Activated CD8-positive, alpha-beta memory T cell treated with anti-CD3 and anti-CD28 coated beads, Interleukin-2, amount 10 ng/mL, durations not matched to agents 7 days and 5 days (primary cell): Measurements from ENCODE around the gene GAMT. TPM values are rescaled to one million over a fixed set of nuclear protein-coding genes. Genes with fewer than 3 reads are reported as not detected.
"Not testable (repeated sequence)": the region's sequence is repeated elsewhere in the genome, so short reads cannot be mapped to it uniquely, and the experiment has no call there.

Source experiments
- ATAC-seq: fragments of 150-1000 bp; cut with Tn5 transposase; one replicate; pipeline ENCODE4 v1.10.0; 2021; ENCODE audit warnings: moderate library complexity
- CTCF ChIA-PET: fragments of 350-600 bp; sonication (Branson Sonifier 250); formaldehyde crosslinking; loops from one replicate; lab custom pipeline; 2021; ENCODE audit warnings: antibody characterized with exemption; lab: Charles Lee
- DNase-seq: peaks from one replicate; pipeline ENCODE4 v3.0.0-alpha.2; 2020
- H3K27ac Mint-ChIP-seq: one replicate; pipeline ENCODE4 v1.8.0; 2021; ENCODE audit warnings: mild to moderate bottlenecking, mixed read lengths
- H3K27me3 Mint-ChIP-seq: one replicate; pipeline ENCODE4 v1.8.0; 2021; ENCODE audit warnings: mixed read lengths
- H3K36me3 Mint-ChIP-seq: one replicate; pipeline ENCODE4 v1.8.0; 2021; ENCODE audit warnings: mild to moderate bottlenecking, mixed read lengths
- H3K4me1 Mint-ChIP-seq: one replicate; pipeline ENCODE4 v1.8.0; 2021; ENCODE audit warnings: mixed read lengths
- H3K4me3 Mint-ChIP-seq: one replicate; pipeline ENCODE4 v1.8.0; 2021; ENCODE audit warnings: mild to moderate bottlenecking, moderate library complexity, mixed read lengths
- H3K9me3 Mint-ChIP-seq: one replicate; pipeline ENCODE4 v1.8.0; 2022; ENCODE audit warnings: low read depth, mixed read lengths
- total RNA-seq, 2 experiments: library from RNA; stranded (reverse); gene quantifications; one replicate each; pipeline ENCODE4 v1.2.3, GENCODE V29; 2021

Gene GAMT
- total RNA-seq, 2 experiments from 2014 or later, result 19.3 to 20.4 TPM

- DNase-seq (no peak), ATAC-seq (no peak)
- Mint-ChIP-seq H3K9me3 (no peaks in the 10 kb centered on the region), H3K27ac (no peak overlapping the region), H3K36me3 (peaks cover 42% of the 10 kb centered on the region), H3K4me1 (peaks cover 11% of the 10 kb centered on the region), H3K4me3 (no peak overlapping the region), H3K27me3 (no peaks in the 10 kb centered on the region)
- CTCF ChIA-PET, result interaction anchor here (1.0 kb wide), 1 partner anchor 9 kb away, joined by 3 read pairs; no protein-coding TSS in a partner anchor
Observed at GRCh38 chr19:1420590-1420989, 19.2 kb upstream of the GAMT start.

GRCh38 chr19:1420085-1420484 is 18.7 kb upstream of the GAMT start:
- peaks cover 14% of the 10 kb centered on the region for H3K4me1 Mint-ChIP-seq
- not testable (repeated sequence) for DNase-seq, H3K4me3 Mint-ChIP-seq, ATAC-seq, H3K27ac Mint-ChIP-seq, H3K9me3 Mint-ChIP-seq, H3K27me3 Mint-ChIP-seq
- CTCF ChIA-PET, result interaction anchor here (1.0 kb wide), 1 partner anchor 8 kb away, joined by 3 read pairs; no protein-coding TSS in a partner anchor
- peaks cover 40% of the 10 kb centered on the region for H3K36me3 Mint-ChIP-seq

- H3K36me3 Mint-ChIP-seq, result peaks cover 37% of the 10 kb centered on the region
- H3K27ac Mint-ChIP-seq, result no peak overlapping the region
- DNase-seq, result no peak
- CTCF ChIA-PET, result no interaction called here
- H3K27me3 Mint-ChIP-seq, result no peaks in the 10 kb centered on the region
- no peaks in the 10 kb centered on the region for H3K9me3 Mint-ChIP-seq
- peaks cover 19% of the 10 kb centered on the region for H3K4me1 Mint-ChIP-seq
- ATAC-seq, result no peak
- H3K4me3 Mint-ChIP-seq, result no peak overlapping the region
Observed at GRCh38 chr19:1418951-1419738, 17.8 kb upstream of the GAMT start.

- no peaks in the 10 kb centered on the region for H3K27me3 Mint-ChIP-seq
- ATAC-seq, result no peak
- no peaks in the 10 kb centered on the region for H3K9me3 Mint-ChIP-seq
- no peak for DNase-seq
- peaks cover 32% of the 10 kb centered on the region for H3K36me3 Mint-ChIP-seq
- H3K27ac Mint-ChIP-seq, result no peak overlapping the region
- H3K4me3 Mint-ChIP-seq, result no peak overlapping the region
- peaks cover 23% of the 10 kb centered on the region for H3K4me1 Mint-ChIP-seq
- CTCF ChIA-PET, result no interaction called here
Observed at GRCh38 chr19:1418496-1418775, 17.1 kb upstream of the GAMT start.

- CTCF ChIA-PET, result no interaction called here
- Mint-ChIP-seq H3K9me3 (no peaks in the 10 kb centered on the region), H3K4me1 (peaks cover 27% of the 10 kb centered on the region), H3K36me3 (peaks cover 29% of the 10 kb centered on the region), H3K27me3 (no peaks in the 10 kb centered on the region), H3K4me3 (no peak overlapping the region), H3K27ac (no peak overlapping the region)
- no peak for DNase-seq
- no peak for ATAC-seq
Observed at GRCh38 chr19:1417681-1418495, 16.5 kb upstream of the GAMT start.

GRCh38 chr19:1417145-1417544 is 15.8 kb upstream of the GAMT start:
- Mint-ChIP-seq H3K4me1 (peaks cover 35% of the 10 kb centered on the region), H3K9me3 (no peaks in the 10 kb centered on the region), H3K27me3 (no peaks in the 10 kb centered on the region), H3K4me3 (no peak overlapping the region), H3K36me3 (peaks cover 24% of the 10 kb centered on the region), H3K27ac (no peak overlapping the region)
- no peak for ATAC-seq
- DNase-seq, result no peak
- CTCF ChIA-PET, result interaction anchor here (0.6 kb wide), 1 partner anchor 25 kb away, joined by 4 read pairs; no protein-coding TSS in a partner anchor

- H3K27ac Mint-ChIP-seq, result no peak overlapping the region
- CTCF ChIA-PET, result no interaction called here
- peaks cover 24% of the 10 kb centered on the region for H3K36me3 Mint-ChIP-seq
- H3K9me3 Mint-ChIP-seq, result no peaks in the 10 kb centered on the region
- DNase-seq, result no peak
- no peaks in the 10 kb centered on the region for H3K27me3 Mint-ChIP-seq
- no peak for ATAC-seq
- no peak overlapping the region for H3K4me3 Mint-ChIP-seq
- peaks cover 44% of the 10 kb centered on the region for H3K4me1 Mint-ChIP-seq
Observed at GRCh38 chr19:1416014-1416841, 14.9 kb upstream of the GAMT start.

GRCh38 chr19:1412995-1413800 is 11.9 kb upstream of the GAMT start:
- H3K4me3 Mint-ChIP-seq, result no peak overlapping the region
- H3K9me3 Mint-ChIP-seq, result no peaks in the 10 kb centered on the region
- CTCF ChIA-PET, result interaction anchor here (0.7 to 1.1 kb wide), 4 partner anchors 11 to 169 kb away, joined by 3 to 4 read pairs (median 3); no protein-coding TSS in a partner anchor
- ATAC-seq (no peak), DNase-seq (no peak)
- peaks cover 21% of the 10 kb centered on the region for H3K36me3 Mint-ChIP-seq
- H3K4me1 Mint-ChIP-seq, result peaks cover 69% of the 10 kb centered on the region
- no peaks in the 10 kb centered on the region for H3K27me3 Mint-ChIP-seq
- peak overlapping the region; percentile 52 for H3K27ac Mint-ChIP-seq

- ATAC-seq (no peak), DNase-seq (no peak)
- CTCF ChIA-PET, result interaction anchor here (1.1 to 1.3 kb wide), 3 partner anchors 8 to 33 kb away, joined by 3 to 4 read pairs (median 4); no protein-coding TSS in a partner anchor
- H3K9me3 Mint-ChIP-seq, result no peaks in the 10 kb centered on the region
- H3K36me3 Mint-ChIP-seq, result peaks cover 18% of the 10 kb centered on the region
- no peaks in the 10 kb centered on the region for H3K27me3 Mint-ChIP-seq
- peaks cover 68% of the 10 kb centered on the region for H3K4me1 Mint-ChIP-seq
- no peak overlapping the region for H3K4me3 Mint-ChIP-seq
- H3K27ac Mint-ChIP-seq, result peak overlapping the region; percentile 83
Observed at GRCh38 chr19:1412323-1412923, 11.1 kb upstream of the GAMT start.

- ATAC-seq (no peak), DNase-seq (peak; percentile 83)
- peaks cover 15% of the 10 kb centered on the region for H3K36me3 Mint-ChIP-seq
- H3K4me1 Mint-ChIP-seq, result peaks cover 69% of the 10 kb centered on the region
- peak overlapping the region; percentile 83 for H3K27ac Mint-ChIP-seq
- peak overlapping the region; percentile 35 for H3K4me3 Mint-ChIP-seq
- H3K9me3 Mint-ChIP-seq, result no peaks in the 10 kb centered on the region
- H3K27me3 Mint-ChIP-seq, result no peaks in the 10 kb centered on the region
- CTCF ChIA-PET, result interaction anchor here (0.6 to 1.3 kb wide), 4 partner anchors 9 to 696 kb away, joined by 3 to 4 read pairs (median 3); no protein-coding TSS in a partner anchor
Observed at GRCh38 chr19:1411255-1412191, 10.2 kb upstream of the GAMT start.

GRCh38 chr19:1410789-1411188 is 9.4 kb upstream of the GAMT start:
- CTCF ChIA-PET, result interaction anchor here (1.3 kb wide), 1 partner anchor 131 kb away, joined by 3 read pairs; no protein-coding TSS in a partner anchor
- Mint-ChIP-seq H3K36me3 (peaks cover 15% of the 10 kb centered on the region), H3K27me3 (no peaks in the 10 kb centered on the region), H3K27ac (peak overlapping the region; percentile 81), H3K4me3 (peak overlapping the region; percentile 88), H3K4me1 (peaks cover 68% of the 10 kb centered on the region), H3K9me3 (no peaks in the 10 kb centered on the region)
- no peak for ATAC-seq
- DNase-seq, result no peak
